Measurements from ENCODE around the gene THUMPD2.

The THUMPD2 gene

DNA sequence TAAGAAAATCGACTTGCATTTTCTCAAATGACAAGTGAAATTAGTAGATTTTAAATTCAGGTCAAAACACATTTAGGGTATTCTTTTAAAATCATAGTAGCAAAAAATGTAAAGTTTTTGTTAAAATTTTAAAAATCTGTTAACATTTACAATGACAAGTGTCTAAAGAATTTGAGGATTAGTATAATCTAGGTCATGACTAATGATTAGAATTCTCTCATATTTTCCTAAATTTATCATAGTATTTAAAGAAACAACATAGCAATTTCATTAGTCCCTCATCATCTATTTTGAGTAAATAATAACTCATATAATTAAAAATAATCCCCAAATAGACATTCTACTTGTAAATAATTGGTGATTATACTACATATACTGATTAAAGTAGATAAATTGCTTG is 23.6 kb downstream of the THUMPD2 start:
- Histone ChIP-seq H3K4me3 (no peak overlapping the region), H3K27ac (no peak overlapping the region)
- DNase-seq (ENCODE audit: low spot score): no peak
- TF ChIP-seq, protein P1, sequence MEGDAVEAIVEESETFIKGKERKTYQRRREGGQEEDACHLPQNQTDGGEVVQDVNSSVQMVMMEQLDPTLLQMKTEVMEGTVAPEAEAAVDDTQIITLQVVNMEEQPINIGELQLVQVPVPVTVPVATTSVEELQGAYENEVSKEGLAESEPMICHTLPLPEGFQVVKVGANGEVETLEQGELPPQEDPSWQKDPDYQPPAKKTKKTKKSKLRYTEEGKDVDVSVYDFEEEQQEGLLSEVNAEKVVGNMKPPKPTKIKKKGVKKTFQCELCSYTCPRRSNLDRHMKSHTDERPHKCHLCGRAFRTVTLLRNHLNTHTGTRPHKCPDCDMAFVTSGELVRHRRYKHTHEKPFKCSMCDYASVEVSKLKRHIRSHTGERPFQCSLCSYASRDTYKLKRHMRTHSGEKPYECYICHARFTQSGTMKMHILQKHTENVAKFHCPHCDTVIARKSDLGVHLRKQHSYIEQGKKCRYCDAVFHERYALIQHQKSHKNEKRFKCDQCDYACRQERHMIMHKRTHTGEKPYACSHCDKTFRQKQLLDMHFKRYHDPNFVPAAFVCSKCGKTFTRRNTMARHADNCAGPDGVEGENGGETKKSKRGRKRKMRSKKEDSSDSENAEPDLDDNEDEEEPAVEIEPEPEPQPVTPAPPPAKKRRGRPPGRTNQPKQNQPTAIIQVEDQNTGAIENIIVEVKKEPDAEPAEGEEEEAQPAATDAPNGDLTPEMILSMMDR (IDR thresholded peaks at IDR 0.05): no peak

DNA sequence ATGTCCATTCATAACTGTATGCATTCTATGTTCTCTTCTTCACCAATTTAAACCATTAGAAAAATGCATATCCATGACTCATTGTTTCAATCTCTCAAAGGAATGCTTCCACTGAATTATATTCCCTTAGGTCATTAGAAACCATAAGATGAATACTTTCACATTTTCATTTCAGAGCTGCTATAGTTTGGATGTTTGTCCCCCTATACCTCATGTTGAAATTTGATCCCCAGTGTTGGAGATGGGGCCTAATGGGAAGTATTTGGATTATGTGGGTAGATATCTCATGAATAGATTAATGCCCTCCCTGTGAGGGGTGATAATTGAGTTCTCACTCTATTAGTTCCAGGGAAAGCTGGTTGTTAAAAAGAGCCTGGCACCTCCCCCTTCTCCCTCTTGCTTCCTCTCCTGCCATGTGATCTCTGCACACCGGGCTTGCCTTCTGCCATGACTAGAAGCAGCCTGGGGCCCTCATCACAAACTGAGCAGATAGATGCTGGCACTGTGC is 35.7 kb downstream of the THUMPD2 start:
- no peak for DNase-seq (ENCODE audit: low spot score)

DNA sequence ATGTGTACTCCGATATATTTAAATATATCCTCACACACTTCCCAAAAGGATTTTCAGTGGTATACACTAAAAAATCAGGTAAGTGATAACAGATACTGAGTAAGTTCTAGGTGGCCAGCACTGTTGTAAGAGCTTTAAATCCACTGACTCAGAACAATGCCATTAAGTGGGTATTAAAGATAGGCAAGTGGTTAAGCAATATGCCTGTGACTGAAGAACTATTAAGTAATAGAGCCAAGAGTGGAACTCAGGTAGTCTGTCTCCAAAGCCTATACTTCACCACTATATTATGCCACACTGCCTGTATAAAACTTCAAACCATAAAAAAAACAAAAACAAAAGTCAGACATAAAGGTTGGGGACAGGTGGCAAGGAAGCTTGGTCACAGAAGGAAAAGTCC is 37.2 kb downstream of the THUMPD2 start:
- TF ChIP-seq, protein P1 (IDR thresholded peaks at IDR 0.05): no peak
- DNase-seq (ENCODE audit: low spot score): no peak
- no peak overlapping the region for H3K4me3 ChIP-seq
- no peak overlapping the region for H3K27ac ChIP-seq

More for the DNA sequence above, 35.7 kb downstream of the THUMPD2 start:
- TF ChIP-seq, protein P1 (IDR thresholded peaks at IDR 0.05): no peak
- no peak overlapping the region for H3K27ac ChIP-seq
- no peak overlapping the region for H3K4me3 ChIP-seq

DNA sequence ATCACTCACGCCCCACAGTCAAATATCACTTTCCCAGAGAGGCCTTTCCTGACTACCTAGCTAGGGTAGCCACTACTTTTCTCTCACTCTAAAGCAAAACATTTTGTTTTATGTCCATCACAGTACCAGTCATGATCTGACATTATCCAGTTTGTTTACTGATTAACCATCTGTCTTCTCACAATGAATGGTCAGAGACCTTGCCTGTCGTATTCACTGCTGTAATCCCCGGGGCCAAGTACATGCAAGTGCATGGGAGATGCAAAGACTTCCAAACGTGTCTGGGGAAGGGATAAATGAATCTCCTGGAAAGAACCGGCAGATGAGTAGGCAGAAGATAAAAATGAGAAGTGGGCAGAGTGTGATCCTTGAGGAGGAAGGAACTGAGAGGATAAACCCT is 39.7 kb downstream of the THUMPD2 start:
- DNase-seq (ENCODE audit: low spot score): no peak
- Histone ChIP-seq H3K27ac (peak overlapping the region in 1 of 2 donors; percentile 60), H3K4me3 (no peak overlapping the region)
- TF ChIP-seq, protein P1 (IDR thresholded peaks at IDR 0.05): no peak

DNA sequence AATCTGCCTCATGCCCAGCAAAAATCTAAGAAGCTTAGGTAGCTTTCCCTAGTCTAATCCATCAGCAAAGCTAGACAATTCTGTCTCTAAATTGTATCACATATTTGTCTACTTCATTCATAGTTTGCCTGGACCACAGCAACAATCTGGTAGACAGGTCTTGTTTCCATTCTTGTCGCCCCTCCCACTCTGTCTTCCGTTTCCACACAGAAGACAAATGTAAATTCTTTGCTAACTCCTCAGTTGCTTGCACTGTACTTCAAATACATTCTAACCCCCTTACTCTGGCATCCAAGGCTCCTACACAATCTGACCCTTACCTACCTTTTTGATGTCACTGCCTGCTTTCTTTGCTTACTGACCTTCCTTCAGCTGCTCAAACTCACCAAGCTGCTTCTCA is 40.1 kb downstream of the THUMPD2 start:
- peak overlapping the region in 1 of 2 donors; percentile 60 for H3K27ac ChIP-seq
- TF ChIP-seq, protein P1 (IDR thresholded peaks at IDR 0.05): no peak
- H3K4me3 ChIP-seq: no peak overlapping the region
- no peak for DNase-seq (ENCODE audit: low spot score)

DNA sequence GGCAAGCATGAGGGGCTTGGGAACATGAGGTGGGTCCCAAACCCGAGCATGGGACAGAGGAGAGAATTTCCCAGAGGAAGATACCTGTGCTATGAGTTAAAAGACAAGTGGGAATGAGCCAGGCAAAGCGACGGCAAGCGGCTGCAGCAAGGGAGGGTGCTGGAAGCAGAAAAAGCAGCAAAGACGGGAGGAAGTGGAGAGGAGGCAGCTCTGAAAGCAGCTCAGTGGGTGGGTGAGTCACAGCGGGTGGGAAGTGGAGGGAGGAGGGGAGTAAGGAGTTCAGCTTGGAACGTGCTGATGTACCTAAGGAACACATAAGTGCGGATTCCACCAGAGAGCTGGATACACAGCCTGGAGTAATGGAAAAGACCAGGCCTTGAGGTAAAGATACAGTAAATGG is 41.4 kb downstream of the THUMPD2 start:
- peak overlapping the region; percentile 51 to 81 for H3K27ac ChIP-seq
- TF ChIP-seq, protein P1 (IDR thresholded peaks at IDR 0.05): no peak
- H3K4me3 ChIP-seq: peak overlapping the region; percentile 54
- DNase-seq (ENCODE audit: low spot score): peak; percentile 82

DNA sequence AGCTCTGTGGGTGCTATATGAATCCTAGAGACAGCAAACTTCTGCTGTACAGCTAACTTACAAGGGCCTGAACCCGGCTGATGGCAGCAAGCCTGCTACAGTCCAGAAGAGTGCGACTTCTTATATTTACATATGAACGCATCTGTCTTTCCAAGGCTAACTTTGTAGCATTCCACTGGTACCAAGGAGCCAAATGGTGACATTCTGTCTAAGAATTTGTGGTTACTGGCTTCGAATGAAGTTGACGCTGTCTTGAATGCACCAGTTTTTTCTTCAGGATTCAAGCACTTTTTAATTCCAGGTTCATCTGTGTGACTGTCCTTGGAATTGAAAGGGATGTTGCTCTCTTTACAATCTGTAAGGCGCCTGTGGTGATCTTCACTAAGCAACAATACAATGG is 42.4 kb downstream of the THUMPD2 start:
- H3K27ac ChIP-seq: peak overlapping the region; percentile 51 to 78
- TF ChIP-seq, protein P1 (IDR thresholded peaks at IDR 0.05): no peak
- no peak overlapping the region for H3K4me3 ChIP-seq
- no peak for DNase-seq (ENCODE audit: low spot score)

Measured in coronary artery (tissue), 2 donors.